HEK293T (cell line): ENCODE data around the gene TIGD1.

Source experiments
- BHLHE40 ChIP-seq: fragments of 450-650 bp; IDR thresholded peaks from 2 replicates; pipeline ENCODE4 v1.6.1; 2016; ENCODE audit warnings: mild to moderate bottlenecking, moderate library complexity, borderline replicate concordance
- ELF4 ChIP-seq: fragments of 450-650 bp; IDR thresholded peaks from 2 replicates; pipeline ENCODE4 v1.6.1; 2017; ENCODE audit warnings: antibody characterized with exemption
- FOXK2 ChIP-seq: fragments of 450-650 bp; IDR thresholded peaks from 2 replicates; pipeline ENCODE4 v1.6.1; 2016; ENCODE audit warnings: mild to moderate bottlenecking
- NFRKB ChIP-seq: fragments of 450-650 bp; IDR thresholded peaks from 2 replicates; pipeline ENCODE4 v1.6.1; 2016; ENCODE audit warnings: mild to moderate bottlenecking, moderate library complexity
- PKNOX1 ChIP-seq: fragments of 450-650 bp; IDR thresholded peaks from 2 replicates; pipeline ENCODE4 v1.6.1; 2016
- SP1 ChIP-seq: fragments of 450-650 bp; IDR thresholded peaks from 2 replicates; pipeline ENCODE4 v1.6.1; 2017
- SUZ12 ChIP-seq: fragments of 450-650 bp; IDR thresholded peaks from 2 replicates; pipeline ENCODE4 v1.6.1; 2016; ENCODE audit warnings: mild to moderate bottlenecking
- TARDBP ChIP-seq: fragments of 450-650 bp; IDR thresholded peaks from 2 replicates; pipeline ENCODE4 v1.6.1; 2016
- ZNF384 ChIP-seq: fragments of 450-650 bp; IDR thresholded peaks from 2 replicates; pipeline ENCODE4 v1.6.1; 2016

DNA sequence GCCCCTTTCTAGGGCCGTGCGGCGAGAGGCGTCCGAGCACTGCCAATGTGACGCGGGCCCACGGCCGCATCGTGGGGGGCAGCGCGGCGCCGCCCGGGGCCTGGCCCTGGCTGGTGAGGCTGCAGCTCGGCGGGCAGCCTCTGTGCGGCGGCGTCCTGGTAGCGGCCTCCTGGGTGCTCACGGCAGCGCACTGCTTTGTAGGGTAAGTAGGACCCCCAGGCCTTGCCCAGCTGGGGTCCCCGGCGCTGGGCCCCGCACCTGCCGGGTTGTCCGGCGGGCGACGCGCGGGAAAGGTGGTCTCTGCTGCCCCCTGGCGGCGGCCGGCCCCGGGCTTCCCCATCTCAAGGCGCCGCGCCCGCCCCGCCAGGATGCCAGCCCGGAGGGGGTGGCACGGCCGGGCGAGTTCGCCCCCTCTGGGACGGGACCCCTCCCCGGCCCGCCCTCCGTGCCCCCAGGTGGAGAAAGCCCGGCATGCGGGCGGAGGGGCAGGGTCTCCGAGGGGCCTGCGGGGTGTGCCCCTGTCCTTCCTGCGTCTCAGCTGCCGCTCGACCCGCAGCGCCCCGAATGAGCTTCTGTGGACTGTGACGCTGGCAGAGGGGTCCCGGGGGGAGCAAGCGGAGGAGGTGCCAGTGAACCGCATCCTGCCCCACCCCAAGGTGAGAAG is 28.3 kb downstream of the TIGD1 start:
- no peak for TF ChIP-seq TARDBP
- no peak for TF ChIP-seq ZNF384
- no peak for TF ChIP-seq ELF4
- no peak for TF ChIP-seq SUZ12
- no peak for TF ChIP-seq FOXK2
- no peak for TF ChIP-seq SP1
- TF ChIP-seq NFRKB: no peak
- TF ChIP-seq PKNOX1: no peak
- no peak for TF ChIP-seq BHLHE40
